HCT116 (cell line): Measurements from ENCODE around the gene PRKACG. TPM values are rescaled to one million over a fixed set of nuclear protein-coding genes. Genes with fewer than 3 reads are reported as not detected.

ENCODE experiments used
- ATAC-seq: fragments of 200-7000 bp; cut with Tn5 transposase; 2 replicates; pipeline ENCODE4 v1.9.1; 2020; ENCODE audit warnings: mild to moderate bottlenecking, moderate library complexity
- BruUV-seq: library from RNA; stranded (reverse); fragments of 400-500 nt; replicated peaks from 2 replicates; lab custom pipeline; 2021; lab: Mats Ljungman, UMichigan
- CTCF ChIA-PET: fragments of 300-600 bp; sonication (Branson Sonifier 250); formaldehyde crosslinking; loops from one replicate; lab custom pipeline; 2021; ENCODE audit warnings: antibody characterized with exemption; lab: Charles Lee
- POLR2A ChIA-PET: fragments of 300-600, 350-600 bp; sonication (Branson Sonifier 250); formaldehyde crosslinking; loops from one replicate; lab custom pipeline; 2021; ENCODE audit warnings: antibody characterized with exemption; lab: Charles Lee
- RAD21 ChIA-PET, 2 experiments: fragments of 300-600 bp; sonication (Branson Sonifier 250); formaldehyde crosslinking; loops; one replicate each; lab custom pipeline; 2023; ENCODE audit warnings: low total read pairs in 2 of 2; ENCODE audit not compliant: uncharacterized antibody in 2 of 2, unreplicated experiment in 2 of 2, low non-redundant PET in 1 of 2; lab: Charles Lee
- DNase-seq: peaks from one replicate; pipeline ENCODE4 v3.0.0-alpha.2; 2010; ENCODE audit warnings: low read depth, low spot score
- H2AFZ ChIP-seq: fragments of 200-600 bp; shearing (Covaris generic), sonication (generic); 2 replicates; pipeline ENCODE4 v1.6.1; 2017; ENCODE audit warnings: low read depth, mixed run types, mixed read lengths, antibody characterized with exemption, low read length; ENCODE audit not compliant: poor library complexity, severe bottlenecking
- H3K27ac ChIP-seq: 2 replicates; pipeline ENCODE4 v1.5.1; 2012; ENCODE audit warnings: low read depth, low read length
- H3K27me3 ChIP-seq: fragments of 200-600 bp; sonication (generic); 2 replicates; pipeline ENCODE4 v1.6.1; 2016; ENCODE audit warnings: mixed run types, low read length, mixed read lengths; ENCODE audit not compliant: insufficient read depth
- H3K36me3 ChIP-seq, 2 experiments: fragments of 200-500 bp in 1 of 2; fragments of 200-600 bp in 1 of 2; sonication (Bioruptor generic) in 1 of 2; sonication (generic) in 1 of 2; 2 replicates each; pipeline versions ENCODE4 v1.5.1 to v1.6.1; 2014 to 2016; ENCODE audit warnings: low read length in 2 of 2, inconsistent platforms in 1 of 2, mixed read lengths in 1 of 2, mixed run types in 1 of 2; ENCODE audit not compliant: insufficient read depth in 2 of 2, control insufficient read depth in 1 of 2
- H3K4me1 ChIP-seq, 2 experiments: fragments of 200-600 bp in 1 of 2; sonication (generic) in 1 of 2; 2 replicates each; pipeline versions ENCODE4 v1.5.1 to v1.6.1; 2012 to 2017; ENCODE audit warnings: low read length in 2 of 2, inconsistent platforms in 1 of 2, mild to moderate bottlenecking in 1 of 2, mixed read lengths in 1 of 2, mixed run types in 1 of 2, moderate library complexity in 1 of 2; ENCODE audit not compliant: insufficient read depth in 2 of 2, control insufficient read depth in 1 of 2
- H3K4me2 ChIP-seq: fragments of 200-600 bp; sonication (generic); 2 replicates; pipeline ENCODE4 v1.6.1; 2017; ENCODE audit warnings: mixed run types, low read length, mixed read lengths
- H3K4me3 ChIP-seq, 2 experiments: fragments of 200-600 bp in 1 of 2; sonication (generic) in 1 of 2; replicated peaks in 1 of 2; 2 replicates each; pipeline ENCODE4 v1.5.1; 2011 to 2016; ENCODE audit warnings: low read length in 2 of 2, control low read depth in 1 of 2, low read depth in 1 of 2, mild to moderate bottlenecking in 1 of 2, mixed read lengths in 1 of 2, mixed run types in 1 of 2
- H3K79me2 ChIP-seq: fragments of 200-600 bp; sonication (generic); 2 replicates; pipeline ENCODE4 v1.6.1; 2017; ENCODE audit warnings: mild to moderate bottlenecking, mixed run types, low read length, moderate library complexity, mixed read lengths; ENCODE audit not compliant: insufficient read depth
- H3K9ac ChIP-seq: fragments of 200-600 bp; sonication (generic); 2 replicates; pipeline ENCODE4 v1.6.1; 2016; ENCODE audit warnings: low read length, mixed read lengths
- H3K9me2 ChIP-seq: fragments of 200-600 bp; sonication (generic), shearing (Covaris generic); 2 replicates; pipeline ENCODE4 v1.6.1; 2017; ENCODE audit warnings: mixed run types, mild to moderate bottlenecking, moderate library complexity; ENCODE audit not compliant: insufficient read depth
- H3K9me3 ChIP-seq, 2 experiments: fragments of 200-500 bp in 1 of 2; fragments of 200-600 bp in 1 of 2; sonication (Bioruptor generic) in 1 of 2; sonication (generic) in 1 of 2; 2 replicates each; pipeline ENCODE4 v1.6.1; 2014 to 2017; ENCODE audit warnings: low read length in 2 of 2, mixed read lengths in 2 of 2, inconsistent platforms in 1 of 2, low read depth in 1 of 2, mild to moderate bottlenecking in 1 of 2, mixed run types in 1 of 2, moderate library complexity in 1 of 2; ENCODE audit not compliant: control insufficient read depth in 1 of 2, insufficient read depth in 1 of 2
- H4K20me1 ChIP-seq: fragments of 200-600 bp; sonication (generic), shearing (Covaris generic); 2 replicates; pipeline ENCODE4 v1.6.1; 2017; ENCODE audit warnings: mixed run types, mild to moderate bottlenecking, moderate library complexity; ENCODE audit not compliant: insufficient read depth
- ATF3 ChIP-seq: IDR thresholded peaks from 2 replicates; pipeline ENCODE4 v1.6.1; 2012
- CBX3 ChIP-seq: IDR thresholded peaks from 2 replicates; pipeline ENCODE4 v1.6.1; 2012; ENCODE audit warnings: low read depth
- CEBPB ChIP-seq: IDR thresholded peaks from 2 replicates; pipeline ENCODE4 v1.6.1; 2012; ENCODE audit warnings: low read depth
- CTCF ChIP-seq, 3 experiments: fragments of 200-600 bp in 1 of 3; sonication (generic) in 1 of 3; IDR thresholded peaks in 2 of 3; conservative IDR thresholded peaks in 1 of 3; 2 replicates each; pipeline ENCODE4 v1.5.1; 2012 to 2017; ENCODE audit warnings: low read depth in 2 of 3, low read length in 2 of 3, antibody characterized with exemption in 1 of 3, borderline replicate concordance in 1 of 3, control low read depth in 1 of 3, mild to moderate bottlenecking in 1 of 3, mixed read lengths in 1 of 3, mixed run types in 1 of 3, moderate library complexity in 1 of 3; ENCODE audit not compliant: insufficient read depth in 1 of 3
- EGR1 ChIP-seq: IDR thresholded peaks from 2 replicates; pipeline ENCODE4 v1.6.1; 2012; ENCODE audit warnings: low read depth
- EZH2 ChIP-seq: fragments of 200-600 bp; sonication (generic); IDR thresholded peaks from 2 replicates; pipeline ENCODE4 v1.6.1; 2017; ENCODE audit warnings: antibody characterized with exemption, mixed run types
- EZH2phosphoT487 ChIP-seq: fragments of 200-600 bp; IDR thresholded peaks from 2 replicates; pipeline ENCODE4 v1.6.1; 2018; ENCODE audit warnings: antibody characterized with exemption, borderline replicate concordance
- FOSL1 ChIP-seq: IDR thresholded peaks from 2 replicates; pipeline ENCODE4 v1.6.1; 2012; ENCODE audit warnings: low read depth
- MAX ChIP-seq: IDR thresholded peaks from 2 replicates; pipeline ENCODE4 v1.6.1; 2012
- POLR2A ChIP-seq: IDR thresholded peaks from 2 replicates; pipeline ENCODE4 v1.7.0; 2011; ENCODE audit warnings: borderline replicate concordance; ENCODE audit not compliant: insufficient read depth, insufficient read length; ENCODE audit errors: extremely low read depth
- RAD21 ChIP-seq: IDR thresholded peaks from 2 replicates; pipeline ENCODE4 v1.6.1; 2012; ENCODE audit warnings: low read depth, mild to moderate bottlenecking
- SIN3A ChIP-seq: IDR thresholded peaks from 2 replicates; pipeline ENCODE4 v1.6.1; 2012; ENCODE audit warnings: low read depth
- SP1 ChIP-seq: IDR thresholded peaks from 2 replicates; pipeline ENCODE4 v1.6.1; 2012; ENCODE audit warnings: low read depth
- TCF7L2 ChIP-seq: IDR thresholded peaks from 2 replicates; pipeline ENCODE4 v1.7.0; 2011; ENCODE audit warnings: borderline replicate concordance, inconsistent platforms; ENCODE audit not compliant: insufficient read depth, insufficient read length; ENCODE audit errors: extremely low read depth
- YY1 ChIP-seq: IDR thresholded peaks from 2 replicates; pipeline ENCODE4 v1.6.1; 2011; ENCODE audit warnings: low read length, low read depth, moderate library complexity, mild to moderate bottlenecking; ENCODE audit not compliant: insufficient replicate concordance; ENCODE audit errors: extremely low read depth
- ZBTB33 ChIP-seq: IDR thresholded peaks from 2 replicates; pipeline ENCODE4 v1.6.1; 2011; ENCODE audit warnings: mild to moderate bottlenecking, low read length, moderate library complexity; ENCODE audit not compliant: insufficient replicate concordance; ENCODE audit errors: extremely low read depth
- ZFX ChIP-seq: fragments of 450-650 bp; IDR thresholded peaks from 2 replicates; pipeline ENCODE4 v1.6.1; 2017
- intact Hi-C: fragments of 100-400 bp; cut with micrococcal nuclease; formaldehyde crosslinking; loops from 2 replicates; pipeline ENCODE4 v1.10.0; 2022
- total RNA-seq: library from RNA; stranded (reverse); gene quantifications from one replicate; pipeline ENCODE4 v1.2.1, GENCODE V29; 2021; ENCODE audit not compliant: unreplicated experiment
- TF ChIP-seq, protein P1 (sequence below): IDR thresholded peaks from 2 replicates; pipeline ENCODE4 v1.6.1; 2012; ENCODE audit warnings: low read depth

The PRKACG gene
- total RNA-seq, 1 experiment from 2014 or later, result not detected

DNA sequence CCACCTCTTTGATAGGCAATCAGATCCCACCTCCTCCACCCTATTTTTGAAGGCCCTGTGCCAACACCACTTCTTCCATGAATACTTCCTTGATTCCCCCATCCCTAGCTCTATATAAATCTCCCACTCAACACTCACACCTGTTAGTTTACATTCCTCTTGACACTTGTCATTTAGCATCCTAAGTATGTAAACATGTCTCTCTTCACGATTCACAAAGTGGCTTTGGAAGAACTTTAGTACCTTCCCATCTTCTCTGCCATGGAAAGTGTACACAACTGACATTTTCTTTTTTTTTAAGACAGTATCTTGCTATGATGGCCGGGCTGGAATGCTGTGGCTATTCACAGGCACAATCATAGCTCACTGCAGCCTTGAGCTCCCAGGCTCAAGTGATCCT is 20.2 kb upstream of the PRKACG start:
- H3K27me3 ChIP-seq, result no peaks in the 10 kb centered on the region
- no peaks in the 10 kb centered on the region for H4K20me1 ChIP-seq
- TF ChIP-seq MAX, result no peak
- no peak for TF ChIP-seq CTCF (IDR thresholded peaks at IDR 0.05 in 2 of 3, conservative IDR thresholded peaks at IDR 0.05 in 1 of 3; ENCODE audit: borderline replicate concordance in 1 of 3, insufficient read depth in 1 of 3, low read depth in 2 of 3, low read length in 2 of 3)
- no peak for TF ChIP-seq ZBTB33
- no peak for TF ChIP-seq CEBPB
- TF ChIP-seq EZH2, result no peak
- TF ChIP-seq TCF7L2, result no peak
- no peak for TF ChIP-seq RAD21
- no peak for TF ChIP-seq ATF3
- no peak for TF ChIP-seq FOSL1
- TF ChIP-seq POLR2A, result no peak
- TF ChIP-seq EGR1, result no peak
- TF ChIP-seq YY1, result no peak
- TF ChIP-seq, protein P1, sequence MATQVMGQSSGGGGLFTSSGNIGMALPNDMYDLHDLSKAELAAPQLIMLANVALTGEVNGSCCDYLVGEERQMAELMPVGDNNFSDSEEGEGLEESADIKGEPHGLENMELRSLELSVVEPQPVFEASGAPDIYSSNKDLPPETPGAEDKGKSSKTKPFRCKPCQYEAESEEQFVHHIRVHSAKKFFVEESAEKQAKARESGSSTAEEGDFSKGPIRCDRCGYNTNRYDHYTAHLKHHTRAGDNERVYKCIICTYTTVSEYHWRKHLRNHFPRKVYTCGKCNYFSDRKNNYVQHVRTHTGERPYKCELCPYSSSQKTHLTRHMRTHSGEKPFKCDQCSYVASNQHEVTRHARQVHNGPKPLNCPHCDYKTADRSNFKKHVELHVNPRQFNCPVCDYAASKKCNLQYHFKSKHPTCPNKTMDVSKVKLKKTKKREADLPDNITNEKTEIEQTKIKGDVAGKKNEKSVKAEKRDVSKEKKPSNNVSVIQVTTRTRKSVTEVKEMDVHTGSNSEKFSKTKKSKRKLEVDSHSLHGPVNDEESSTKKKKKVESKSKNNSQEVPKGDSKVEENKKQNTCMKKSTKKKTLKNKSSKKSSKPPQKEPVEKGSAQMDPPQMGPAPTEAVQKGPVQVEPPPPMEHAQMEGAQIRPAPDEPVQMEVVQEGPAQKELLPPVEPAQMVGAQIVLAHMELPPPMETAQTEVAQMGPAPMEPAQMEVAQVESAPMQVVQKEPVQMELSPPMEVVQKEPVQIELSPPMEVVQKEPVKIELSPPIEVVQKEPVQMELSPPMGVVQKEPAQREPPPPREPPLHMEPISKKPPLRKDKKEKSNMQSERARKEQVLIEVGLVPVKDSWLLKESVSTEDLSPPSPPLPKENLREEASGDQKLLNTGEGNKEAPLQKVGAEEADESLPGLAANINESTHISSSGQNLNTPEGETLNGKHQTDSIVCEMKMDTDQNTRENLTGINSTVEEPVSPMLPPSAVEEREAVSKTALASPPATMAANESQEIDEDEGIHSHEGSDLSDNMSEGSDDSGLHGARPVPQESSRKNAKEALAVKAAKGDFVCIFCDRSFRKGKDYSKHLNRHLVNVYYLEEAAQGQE, result no peak
- TF ChIP-seq CBX3, result no peak
- TF ChIP-seq SIN3A, result no peak
- TF ChIP-seq ZFX, result no peak
- TF ChIP-seq EZH2phosphoT487, result no peak
- TF ChIP-seq SP1, result no peak
- no peak for DNase-seq
- H3K9me2 ChIP-seq, result no peaks in the 10 kb centered on the region
- no peak overlapping the region for H3K27ac ChIP-seq
- H3K9me3 ChIP-seq, result peaks cover 0 to 4% of the 10 kb centered on the region in 2 experiments; a peak in 2 of 4 replicates
- RAD21 ChIA-PET, result no interaction called here
- intact Hi-C loops, result loop anchor here (10.0 kb wide), 2 partner anchors 91 to 291 kb away; partner anchors contain the start of gene ENTREP1
- CTCF ChIA-PET, result interaction anchor here (1.4 kb wide), 1 partner anchor 466 kb away, joined by 3 read pairs; no protein-coding TSS in a partner anchor
- H3K36me3 ChIP-seq, result no peaks in the 10 kb centered on the region
- no peak overlapping the region for H3K9ac ChIP-seq
- peaks cover 32% of the 10 kb centered on the region for H3K79me2 ChIP-seq
- H3K4me1 ChIP-seq, result peaks cover 0 to 11% of the 10 kb centered on the region in 2 experiments; a peak in 2 of 4 replicates
- POLR2A ChIA-PET, result no interaction called here
- H3K4me2 ChIP-seq, result no peak overlapping the region
- H2AFZ ChIP-seq, result no peak overlapping the region
- ATAC-seq, result no peak
- H3K4me3 ChIP-seq, result no peak overlapping the region
- no TSS peak for BruUV-seq
